Measurements from ENCODE around the gene TSHZ3. TPM values are rescaled to one million over a fixed set of nuclear protein-coding genes. Genes with fewer than 3 reads are reported as not detected.

TSHZ3 gene
- total RNA-seq, 2 donors from 2014 or later = 1.3 to 5.1 TPM

DNA sequence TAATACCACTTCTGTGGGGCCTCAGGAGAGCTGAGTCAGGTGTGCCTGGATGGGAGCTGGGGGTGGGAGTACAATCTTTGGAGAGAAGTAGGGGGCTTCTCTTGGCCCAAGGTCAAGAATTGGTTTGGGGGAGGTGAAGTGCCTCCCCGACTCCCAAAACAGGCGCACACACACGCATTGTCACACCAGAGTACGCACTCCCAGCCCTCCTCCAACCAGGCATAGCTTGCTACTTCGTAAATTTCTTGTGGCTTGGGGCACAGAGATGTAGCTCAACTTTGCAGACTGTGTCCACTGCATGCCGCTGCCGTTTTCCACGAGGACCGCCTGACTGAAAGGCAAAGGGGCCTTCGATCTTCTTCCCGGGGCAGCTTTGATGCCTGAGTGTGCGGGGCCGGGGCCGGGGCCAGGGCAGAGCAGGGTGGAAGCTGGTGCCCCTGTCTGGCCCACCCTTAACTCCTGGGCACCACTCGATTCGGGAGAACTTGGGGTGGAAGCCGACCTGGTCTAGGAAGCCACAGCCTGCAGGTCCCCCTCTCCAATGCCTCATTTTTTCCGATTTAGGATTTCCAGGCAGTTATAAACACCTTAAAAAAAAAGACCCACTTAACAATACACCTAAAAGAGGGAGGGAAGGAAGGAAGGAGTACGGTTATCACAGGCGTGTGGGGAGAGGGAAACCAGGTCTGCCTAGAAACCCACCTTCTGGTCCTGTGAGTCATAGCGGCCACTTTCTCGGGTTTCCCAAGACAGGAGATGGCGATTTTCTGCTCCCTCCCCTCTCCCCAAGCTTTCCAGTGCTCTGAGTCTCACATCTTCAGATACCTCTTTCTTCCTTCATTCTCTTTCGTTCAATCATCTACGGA, 5.8 kb upstream of the TSHZ3 start:
- H3K9me3 ChIP-seq = no peaks in the 10 kb centered on the region
- H3K4me1 ChIP-seq = no peaks in the 10 kb centered on the region
- no peaks in the 10 kb centered on the region for H3K36me3 ChIP-seq
- H3K9ac ChIP-seq (ENCODE audit: low read depth in 2 of 2, low read length in 2 of 2) = no peak overlapping the region
- H3K27ac ChIP-seq = no peak overlapping the region
- no peak for DNase-seq
- H3K27me3 ChIP-seq = peaks cover 67% of the 10 kb centered on the region
- TF ChIP-seq, protein P1, sequence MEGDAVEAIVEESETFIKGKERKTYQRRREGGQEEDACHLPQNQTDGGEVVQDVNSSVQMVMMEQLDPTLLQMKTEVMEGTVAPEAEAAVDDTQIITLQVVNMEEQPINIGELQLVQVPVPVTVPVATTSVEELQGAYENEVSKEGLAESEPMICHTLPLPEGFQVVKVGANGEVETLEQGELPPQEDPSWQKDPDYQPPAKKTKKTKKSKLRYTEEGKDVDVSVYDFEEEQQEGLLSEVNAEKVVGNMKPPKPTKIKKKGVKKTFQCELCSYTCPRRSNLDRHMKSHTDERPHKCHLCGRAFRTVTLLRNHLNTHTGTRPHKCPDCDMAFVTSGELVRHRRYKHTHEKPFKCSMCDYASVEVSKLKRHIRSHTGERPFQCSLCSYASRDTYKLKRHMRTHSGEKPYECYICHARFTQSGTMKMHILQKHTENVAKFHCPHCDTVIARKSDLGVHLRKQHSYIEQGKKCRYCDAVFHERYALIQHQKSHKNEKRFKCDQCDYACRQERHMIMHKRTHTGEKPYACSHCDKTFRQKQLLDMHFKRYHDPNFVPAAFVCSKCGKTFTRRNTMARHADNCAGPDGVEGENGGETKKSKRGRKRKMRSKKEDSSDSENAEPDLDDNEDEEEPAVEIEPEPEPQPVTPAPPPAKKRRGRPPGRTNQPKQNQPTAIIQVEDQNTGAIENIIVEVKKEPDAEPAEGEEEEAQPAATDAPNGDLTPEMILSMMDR (IDR thresholded peaks at IDR 0.05) = no peak
- intact Hi-C loops (cut with DNase I) = loop anchor here (10.0 kb wide), 2 partner anchors 310 to 570 kb away; no protein-coding TSS in a partner anchor
- H3K4me3 ChIP-seq = no peak overlapping the region

- Histone ChIP-seq H3K9ac (ENCODE audit: low read depth in 2 of 2, low read length in 2 of 2) (no peak overlapping the region), H3K4me3 (no peak overlapping the region), H3K27me3 (peaks cover 72% of the 10 kb centered on the region), H3K4me1 (no peaks in the 10 kb centered on the region), H3K27ac (no peak overlapping the region), H3K9me3 (no peaks in the 10 kb centered on the region), H3K36me3 (no peaks in the 10 kb centered on the region)
- TF ChIP-seq, protein P1 (IDR thresholded peaks at IDR 0.05) = no peak
- intact Hi-C loops (cut with DNase I) = loop anchor here (10.0 kb wide), 2 partner anchors 310 to 570 kb away; no protein-coding TSS in a partner anchor
- no peak for DNase-seq
Measured at GRCh38 chr19:31354316-31354715, 5.1 kb upstream of the TSHZ3 start.

DNA sequence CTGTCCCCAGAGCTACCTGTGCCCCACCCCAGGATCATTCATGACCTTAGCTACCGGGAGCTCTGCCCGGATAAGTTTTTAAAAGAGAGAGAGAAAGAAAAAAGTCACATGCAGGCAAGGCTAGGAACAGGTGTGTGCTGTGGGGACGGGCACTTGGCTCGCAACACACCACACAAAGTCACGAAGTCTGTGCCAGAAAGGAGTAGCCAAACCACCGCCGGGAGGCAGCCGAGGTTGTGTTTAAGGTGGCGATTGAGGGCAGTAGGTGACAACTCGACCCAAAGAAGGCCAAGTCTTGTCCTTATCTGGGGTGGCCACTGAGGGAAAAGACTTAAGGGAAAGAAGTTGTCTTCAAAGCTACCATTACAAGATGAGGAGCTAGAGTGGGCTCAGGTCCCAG, 4.6 kb upstream of the TSHZ3 start:
- Histone ChIP-seq H3K9ac (ENCODE audit: low read depth in 2 of 2, low read length in 2 of 2) (no peak overlapping the region), H3K4me1 (no peaks in the 10 kb centered on the region), H3K36me3 (no peaks in the 10 kb centered on the region), H3K4me3 (no peak overlapping the region), H3K9me3 (no peaks in the 10 kb centered on the region), H3K27ac (no peak overlapping the region), H3K27me3 (peaks cover 73% of the 10 kb centered on the region)
- intact Hi-C loops (cut with DNase I) = loop anchor here (10.0 kb wide), 2 partner anchors 309 to 569 kb away; no protein-coding TSS in a partner anchor
- no peak for DNase-seq
- TF ChIP-seq, protein P1 (IDR thresholded peaks at IDR 0.05) = no peak

DNA sequence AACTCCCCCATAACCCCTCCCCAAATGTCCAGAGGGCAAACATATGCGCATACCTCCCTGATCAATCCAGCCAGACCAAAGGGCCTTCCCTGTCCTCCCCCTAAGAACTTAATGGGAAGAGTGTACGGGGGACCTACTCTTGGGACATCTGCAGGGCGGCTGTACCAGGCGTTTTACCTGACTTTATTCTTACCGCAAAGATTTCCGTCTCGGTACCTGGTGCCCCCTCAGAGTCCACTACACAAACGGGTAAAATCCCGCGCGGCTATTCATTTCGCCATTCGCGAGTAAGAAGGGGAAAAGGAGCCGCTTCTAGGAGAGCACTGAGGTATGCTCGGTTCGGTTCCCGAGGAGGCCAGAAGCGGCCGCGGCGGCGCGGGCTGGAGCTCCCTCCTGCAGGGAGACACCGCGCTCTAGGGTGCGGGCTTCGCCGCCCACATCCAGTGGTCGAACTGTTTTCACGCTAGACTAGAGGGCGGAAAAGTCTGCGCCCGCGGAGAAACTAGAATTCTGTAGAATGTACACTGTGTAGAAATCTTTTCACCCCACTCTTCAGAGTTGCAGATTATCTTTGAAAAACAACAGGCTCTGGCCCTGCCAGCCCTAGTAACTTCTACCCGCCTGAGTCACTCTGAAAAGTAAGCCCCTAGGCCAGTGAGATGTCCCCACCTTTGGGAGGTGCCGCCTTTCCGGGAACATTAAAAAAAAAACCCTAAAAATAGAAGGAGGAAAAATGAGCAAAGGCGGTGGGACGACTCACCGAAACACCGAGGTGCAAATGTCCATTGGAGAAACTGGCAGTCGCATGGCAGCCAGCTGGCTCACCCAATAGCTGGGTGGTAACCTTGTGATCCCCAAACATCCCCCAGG, 3.8 kb upstream of the TSHZ3 start:
- Histone ChIP-seq H3K9ac (ENCODE audit: low read depth in 2 of 2, low read length in 2 of 2) (no peak overlapping the region), H3K9me3 (no peaks in the 10 kb centered on the region), H3K4me1 (no peaks in the 10 kb centered on the region), H3K4me3 (no peak overlapping the region), H3K27ac (no peak overlapping the region), H3K27me3 (peaks cover 81% of the 10 kb centered on the region), H3K36me3 (no peaks in the 10 kb centered on the region)
- TF ChIP-seq, protein P1 (IDR thresholded peaks at IDR 0.05) = no peak
- no peak for DNase-seq
- intact Hi-C loops (cut with DNase I) = loop anchor here (10.0 kb wide), 2 partner anchors 308 to 568 kb away; no protein-coding TSS in a partner anchor

DNA sequence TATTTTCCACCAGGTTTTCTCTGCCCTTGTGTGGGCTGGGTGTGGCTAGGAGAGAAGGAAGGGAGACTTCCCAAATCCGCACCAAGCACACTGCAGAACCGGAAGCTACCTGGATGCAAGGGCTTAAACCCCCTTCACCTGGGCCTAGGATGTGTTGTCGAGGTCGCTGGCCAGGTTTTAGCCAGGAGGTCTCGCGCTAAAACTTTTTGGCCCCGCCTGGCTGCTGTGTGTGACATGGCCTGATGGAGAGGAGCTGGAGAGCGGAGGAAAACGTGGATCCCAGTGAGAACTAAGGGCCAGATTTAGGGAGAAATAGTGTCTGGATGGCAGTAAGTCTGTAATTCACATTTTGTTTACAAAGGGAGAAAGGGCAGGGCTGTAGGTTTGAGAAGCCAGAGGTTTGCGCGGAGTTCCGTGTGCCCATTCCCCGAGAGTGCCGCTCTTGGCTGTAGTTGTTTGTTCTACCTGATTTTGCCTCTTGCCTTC, 3.1 kb upstream of the TSHZ3 start:
- intact Hi-C loops (cut with DNase I) = loop anchor here (10.0 kb wide), 2 partner anchors 308 to 568 kb away; no protein-coding TSS in a partner anchor
- Histone ChIP-seq H3K36me3 (no peaks in the 10 kb centered on the region), H3K9ac (ENCODE audit: low read depth in 2 of 2, low read length in 2 of 2) (peak overlapping the region in 1 of 2 donors; percentile 53), H3K27me3 (peaks cover 82% of the 10 kb centered on the region), H3K9me3 (no peaks in the 10 kb centered on the region), H3K4me3 (no peak overlapping the region), H3K27ac (no peak overlapping the region), H3K4me1 (no peaks in the 10 kb centered on the region)
- no peak for DNase-seq
- TF ChIP-seq, protein P1 (IDR thresholded peaks at IDR 0.05) = no peak
